ENCODE measurements around the gene CNPY2.

The CNPY2 gene

DNA sequence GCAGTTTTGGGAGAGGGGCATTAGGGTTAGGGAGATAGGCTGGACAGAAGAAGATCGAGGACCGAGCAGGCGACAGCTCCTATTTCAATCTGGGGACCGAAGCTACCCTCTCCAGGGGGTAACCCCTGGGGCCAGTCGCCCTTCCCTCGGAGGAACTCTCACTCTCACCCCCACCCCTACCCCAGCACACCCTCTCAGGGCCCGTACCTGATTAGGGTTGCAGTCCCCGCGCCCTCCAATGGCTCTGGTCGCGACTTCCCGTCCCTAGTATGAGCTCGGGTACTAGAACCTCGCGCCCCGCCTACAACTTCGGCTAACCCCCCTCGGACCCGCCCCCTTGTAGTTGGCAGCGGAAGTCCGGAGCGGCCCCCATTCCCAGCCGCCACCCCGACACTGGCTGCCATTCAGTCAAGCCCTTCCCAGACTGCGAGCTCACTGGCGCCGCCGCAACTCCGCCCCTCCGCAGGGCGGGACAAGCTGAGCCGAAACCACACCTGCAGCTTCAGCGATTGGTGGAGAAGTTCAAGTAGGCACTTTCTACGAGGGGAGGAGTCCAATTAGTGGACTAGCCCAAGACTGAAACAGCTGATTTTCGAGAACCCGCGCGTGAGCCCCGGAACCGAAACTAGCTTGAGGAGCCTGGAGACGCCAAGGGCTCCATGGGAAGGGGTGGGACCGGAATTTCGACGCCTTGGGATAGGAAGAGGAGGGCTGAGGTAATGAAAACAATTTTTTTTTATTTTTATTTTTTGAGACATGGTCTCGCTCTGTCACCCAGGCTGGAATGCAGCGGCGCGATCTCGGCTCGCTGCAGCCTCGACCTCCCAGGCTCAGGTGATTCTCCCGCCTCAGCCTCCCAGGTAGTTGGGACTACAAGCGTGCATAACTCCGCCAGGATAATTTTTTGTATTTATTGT, 44.3 kb upstream of the CNPY2 start, which contains the start of gene STAT2:
Gene STAT2, minus strand, starts transcription at position 257 of the 917 bp plus-strand sequence. CDS start 3,536 bp downstream, outside the sequence.
- Histone ChIP-seq H3K79me2 (ENCODE audit: control insufficient read depth, insufficient read depth, low read length, poor library complexity) (peaks cover 5% of the 10 kb centered on the region), H2AFZ (ENCODE audit: insufficient read depth, low read length, poor library complexity) (peak within 1 kb of the TSS; percentile 86), H3K18ac (ENCODE audit: low read length) (peak within 1 kb of the TSS; percentile 53), H3K4ac (ENCODE audit: low read depth, low read length) (peak within 1 kb of the TSS; percentile 26), H4K12ac (ENCODE audit: low read depth, low read length) (peak within 1 kb of the TSS; percentile 76), H3K9ac (ENCODE audit: low read length) (peak within 1 kb of the TSS; percentile 88), H3K14ac (ENCODE audit: low read length) (peak within 1 kb of the TSS; percentile 70), H3K4me3 (ENCODE audit: low read depth, low read length) (peak within 1 kb of the TSS; percentile 90), H2AK5ac (ENCODE audit: low read length) (no peak within 1 kb of the TSS), H3K23ac (ENCODE audit: low read length) (no peak within 1 kb of the TSS), H3K4me1 (ENCODE audit: control insufficient read depth in 1 of 2, insufficient read depth in 2 of 2, low read length in 2 of 2) (no peaks in the 10 kb centered on the region), H3K27ac (ENCODE audit: low read depth, low read length) (peak within 1 kb of the TSS; percentile 74), H3K36me3 (ENCODE audit: control insufficient read depth in 1 of 2, insufficient read depth in 2 of 2, low read length in 2 of 2) (peaks cover 9 to 13% of the 10 kb centered on the region in 2 experiments), H3K4me2 (ENCODE audit: low read length) (peak within 1 kb of the TSS; percentile 66), H4K91ac (ENCODE audit: low read depth, low read length) (peak within 1 kb of the TSS; percentile 71), H3K9me3 (ENCODE audit: insufficient read depth, low read depth, low read length) (peaks cover 1% of the 10 kb centered on the region), H2BK5ac (ENCODE audit: low read depth, low read length, poor library complexity) (peak within 1 kb of the TSS; percentile 47), H2BK120ac (ENCODE audit: insufficient read depth, low read length, poor library complexity) (peak within 1 kb of the TSS; percentile 64), H2BK12ac (ENCODE audit: low read length) (no peak within 1 kb of the TSS), H4K8ac (ENCODE audit: low read depth, low read length) (peak within 1 kb of the TSS; percentile 89), H3K79me1 (ENCODE audit: low read length) (peaks cover 5% of the 10 kb centered on the region), H3K27me3 (ENCODE audit: insufficient read depth, low read length) (no peaks in the 10 kb centered on the region)
- no CpG with 5 or more reads among the region's 54 CpGs for WGBS (ENCODE audit: extremely low coverage, insufficient coverage, insufficient read length)
- peak; percentile 100 for DNase-seq

DNA sequence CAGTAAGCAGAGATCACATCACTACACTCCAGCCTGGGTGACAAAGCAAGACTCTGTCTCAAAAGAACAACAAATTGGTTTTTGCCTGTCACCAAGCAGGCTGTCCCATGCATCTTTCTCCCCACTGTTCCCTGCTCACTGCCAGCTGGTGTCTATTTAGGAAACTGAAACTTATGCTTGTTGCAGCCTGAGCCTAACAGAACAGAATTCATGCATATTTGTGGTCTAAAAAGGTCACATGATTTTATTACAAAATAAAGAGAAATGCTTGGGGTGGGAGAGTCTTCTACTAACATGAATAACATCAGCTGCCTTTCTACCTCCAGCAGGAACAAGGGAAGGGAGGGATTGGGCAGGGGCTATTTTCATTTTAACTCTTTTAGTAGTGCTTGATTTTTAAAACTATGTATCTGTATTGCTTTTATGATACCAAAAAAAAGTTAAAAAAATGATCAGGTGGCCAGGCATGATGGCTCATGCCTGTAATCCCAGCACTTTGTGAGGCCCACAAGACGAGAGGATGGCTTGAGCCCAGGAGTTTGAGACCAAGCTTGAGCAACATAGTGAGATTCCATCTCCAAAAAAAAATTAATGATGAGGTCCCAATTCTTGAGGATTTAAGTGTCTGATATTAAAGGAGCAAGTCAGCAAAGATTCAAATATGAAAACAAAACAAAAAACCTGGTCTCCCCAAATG, 43.2 kb upstream of the CNPY2 start:
- H4K8ac ChIP-seq (ENCODE audit: low read depth, low read length), result no peak overlapping the region
- H3K4me3 ChIP-seq (ENCODE audit: low read depth, low read length), result no peak overlapping the region
- H3K79me1 ChIP-seq (ENCODE audit: low read length), result peaks cover 5% of the 10 kb centered on the region
- no peak overlapping the region for H4K12ac ChIP-seq (ENCODE audit: low read depth, low read length)
- H3K27me3 ChIP-seq (ENCODE audit: insufficient read depth, low read length), result no peaks in the 10 kb centered on the region
- H4K91ac ChIP-seq (ENCODE audit: low read depth, low read length), result no peak overlapping the region
- H2AK5ac ChIP-seq (ENCODE audit: low read length), result no peak overlapping the region
- no peak overlapping the region for H2BK120ac ChIP-seq (ENCODE audit: insufficient read depth, low read length, poor library complexity)
- H3K4ac ChIP-seq (ENCODE audit: low read depth, low read length), result no peak overlapping the region
- peaks cover 5% of the 10 kb centered on the region for H3K79me2 ChIP-seq (ENCODE audit: control insufficient read depth, insufficient read depth, low read length, poor library complexity)
- no CpG with 5 or more reads among the region's 1 CpG for WGBS (ENCODE audit: extremely low coverage, insufficient coverage, insufficient read length)
- H2BK12ac ChIP-seq (ENCODE audit: low read length), result no peak overlapping the region
- H3K4me2 ChIP-seq (ENCODE audit: low read length), result peak overlapping the region; percentile 59
- DNase-seq, result peak in 1 of 2 donors; percentile 48
- H3K18ac ChIP-seq (ENCODE audit: low read length), result no peak overlapping the region
- H3K9me3 ChIP-seq (ENCODE audit: insufficient read depth, low read depth, low read length), result peaks cover 1% of the 10 kb centered on the region
- H3K27ac ChIP-seq (ENCODE audit: low read depth, low read length), result no peak overlapping the region
- no peak overlapping the region for H3K23ac ChIP-seq (ENCODE audit: low read length)
- H3K36me3 ChIP-seq (ENCODE audit: control insufficient read depth in 1 of 2, insufficient read depth in 2 of 2, low read length in 2 of 2), result peaks cover 20 to 24% of the 10 kb centered on the region in 2 experiments
- H2BK5ac ChIP-seq (ENCODE audit: low read depth, low read length, poor library complexity), result no peak overlapping the region
- H2AFZ ChIP-seq (ENCODE audit: insufficient read depth, low read length, poor library complexity), result no peak overlapping the region
- no peak overlapping the region for H3K14ac ChIP-seq (ENCODE audit: low read length)
- no peak overlapping the region for H3K9ac ChIP-seq (ENCODE audit: low read length)
- H3K4me1 ChIP-seq (ENCODE audit: control insufficient read depth in 1 of 2, insufficient read depth in 2 of 2, low read length in 2 of 2), result no peaks in the 10 kb centered on the region

DNA sequence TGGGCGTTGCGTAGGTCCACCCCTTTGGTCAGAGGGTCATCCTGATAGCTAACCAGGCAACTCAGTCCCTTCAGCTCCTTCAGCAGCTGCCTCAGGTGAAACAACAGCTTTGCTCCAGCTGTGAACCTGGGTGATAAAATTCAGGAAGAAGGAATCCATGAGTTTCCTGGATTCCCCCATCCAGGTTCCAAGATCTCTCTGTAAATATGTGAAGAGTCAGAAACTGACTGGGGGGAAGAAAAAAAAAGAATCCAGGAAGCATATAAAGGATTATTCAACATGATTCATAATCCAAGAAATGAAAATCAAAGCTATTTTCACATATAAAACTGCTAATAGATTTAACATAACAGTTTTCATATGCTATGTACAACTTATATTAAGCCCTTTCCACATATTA, 35.5 kb upstream of the CNPY2 start:
- Histone ChIP-seq H3K14ac (ENCODE audit: low read length) (no peak overlapping the region), H4K8ac (ENCODE audit: low read depth, low read length) (no peak overlapping the region), H2BK120ac (ENCODE audit: insufficient read depth, low read length, poor library complexity) (no peak overlapping the region), H3K23ac (ENCODE audit: low read length) (no peak overlapping the region), H3K4ac (ENCODE audit: low read depth, low read length) (no peak overlapping the region), H2AK5ac (ENCODE audit: low read length) (no peak overlapping the region), H3K27ac (ENCODE audit: low read depth, low read length) (peak overlapping the region; percentile 82), H2BK5ac (ENCODE audit: low read depth, low read length, poor library complexity) (no peak overlapping the region), H2BK12ac (ENCODE audit: low read length) (no peak overlapping the region), H4K91ac (ENCODE audit: low read depth, low read length) (no peak overlapping the region), H4K12ac (ENCODE audit: low read depth, low read length) (no peak overlapping the region), H3K9ac (ENCODE audit: low read length) (no peak overlapping the region), H3K4me3 (ENCODE audit: low read depth, low read length) (no peak overlapping the region), H2AFZ (ENCODE audit: insufficient read depth, low read length, poor library complexity) (no peak overlapping the region), H3K4me2 (ENCODE audit: low read length) (no peak overlapping the region), H3K4me1 (ENCODE audit: control insufficient read depth in 1 of 2, insufficient read depth in 2 of 2, low read length in 2 of 2) (peaks cover 5% of the 10 kb centered on the region in 2 experiments), H3K79me1 (ENCODE audit: low read length) (peaks cover 5% of the 10 kb centered on the region), H3K9me3 (ENCODE audit: insufficient read depth, low read depth, low read length) (peaks cover 1% of the 10 kb centered on the region), H3K18ac (ENCODE audit: low read length) (no peak overlapping the region), H3K36me3 (ENCODE audit: control insufficient read depth in 1 of 2, insufficient read depth in 2 of 2, low read length in 2 of 2) (peaks cover 56 to 65% of the 10 kb centered on the region in 2 experiments), H3K79me2 (ENCODE audit: control insufficient read depth, insufficient read depth, low read length, poor library complexity) (no peaks in the 10 kb centered on the region), H3K27me3 (ENCODE audit: insufficient read depth, low read length) (no peaks in the 10 kb centered on the region)
- WGBS (ENCODE audit: extremely low coverage, insufficient coverage, insufficient read length), result no CpG with 5 or more reads among the region's 2 CpGs
- peak in 1 of 2 donors; percentile 37 for DNase-seq

DNA sequence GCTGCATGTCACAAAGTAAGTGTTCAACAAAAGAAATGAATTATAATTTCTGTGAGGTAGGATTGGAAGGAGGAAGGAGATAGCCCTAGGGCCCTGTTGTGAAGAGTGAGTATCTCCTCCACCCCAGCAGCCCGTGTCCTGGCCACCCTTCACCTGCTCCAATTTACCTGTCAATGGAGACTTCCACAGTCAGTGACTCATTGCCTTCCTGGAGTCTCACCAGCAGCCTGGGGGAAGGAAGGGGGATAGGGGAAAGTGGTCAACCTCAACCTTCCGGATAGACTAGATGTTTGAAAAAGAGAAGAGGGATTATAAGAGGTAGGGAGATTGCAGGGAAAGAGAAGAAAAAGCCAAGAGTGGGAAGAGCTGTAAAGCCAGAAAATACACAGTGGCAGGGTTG, 34.9 kb upstream of the CNPY2 start:
- Histone ChIP-seq H2AK5ac (ENCODE audit: low read length) (no peak overlapping the region), H2BK120ac (ENCODE audit: insufficient read depth, low read length, poor library complexity) (peak overlapping the region; percentile 81), H3K14ac (ENCODE audit: low read length) (no peak overlapping the region), H2AFZ (ENCODE audit: insufficient read depth, low read length, poor library complexity) (no peak overlapping the region), H3K36me3 (ENCODE audit: control insufficient read depth in 1 of 2, insufficient read depth in 2 of 2, low read length in 2 of 2) (peaks cover 52 to 64% of the 10 kb centered on the region in 2 experiments), H3K27ac (ENCODE audit: low read depth, low read length) (peak overlapping the region; percentile 82), H4K8ac (ENCODE audit: low read depth, low read length) (no peak overlapping the region), H3K4me3 (ENCODE audit: low read depth, low read length) (no peak overlapping the region), H3K9ac (ENCODE audit: low read length) (no peak overlapping the region), H3K79me1 (ENCODE audit: low read length) (peaks cover 5% of the 10 kb centered on the region), H2BK5ac (ENCODE audit: low read depth, low read length, poor library complexity) (peak overlapping the region; percentile 84), H3K4me2 (ENCODE audit: low read length) (peak overlapping the region; percentile 33), H3K79me2 (ENCODE audit: control insufficient read depth, insufficient read depth, low read length, poor library complexity) (no peaks in the 10 kb centered on the region), H3K9me3 (ENCODE audit: insufficient read depth, low read depth, low read length) (no peaks in the 10 kb centered on the region), H4K12ac (ENCODE audit: low read depth, low read length) (no peak overlapping the region), H3K23ac (ENCODE audit: low read length) (no peak overlapping the region), H3K27me3 (ENCODE audit: insufficient read depth, low read length) (no peaks in the 10 kb centered on the region), H2BK12ac (ENCODE audit: low read length) (no peak overlapping the region), H3K4ac (ENCODE audit: low read depth, low read length) (no peak overlapping the region), H3K18ac (ENCODE audit: low read length) (peak overlapping the region; percentile 56), H3K4me1 (ENCODE audit: control insufficient read depth in 1 of 2, insufficient read depth in 2 of 2, low read length in 2 of 2) (peaks cover 5% of the 10 kb centered on the region in 2 experiments), H4K91ac (ENCODE audit: low read depth, low read length) (peak overlapping the region; percentile 72)
- peak; percentile 87 to 94 for DNase-seq
- no CpG with 5 or more reads among the region's 2 CpGs for WGBS (ENCODE audit: extremely low coverage, insufficient coverage, insufficient read length)
